Activated naive CD8-positive, alpha-beta T cell treated with anti-CD3 and anti-CD28 coated beads, Interleukin-2, amount 50 U/mL, for 24 hours (primary cell): ENCODE results near the gene KMT2B.

ENCODE experiments used
- ATAC-seq: fragments of 150-1000 bp; cut with Tn5 transposase; one replicate; pipeline ENCODE4 v1.10.0; 2021
- DNase-seq: peaks from one replicate; pipeline ENCODE4 v3.0.0; 2021
- H3K27ac Mint-ChIP-seq: one replicate; pipeline ENCODE4 v1.8.0; 2021; ENCODE audit warnings: mild to moderate bottlenecking, mixed read lengths
- H3K27me3 Mint-ChIP-seq: one replicate; pipeline ENCODE4 v1.8.0; 2021; ENCODE audit warnings: mixed read lengths
- H3K36me3 Mint-ChIP-seq: one replicate; pipeline ENCODE4 v1.8.0; 2021; ENCODE audit warnings: low read depth, mixed read lengths
- H3K4me1 Mint-ChIP-seq: one replicate; pipeline ENCODE4 v1.8.0; 2021; ENCODE audit warnings: mixed read lengths
- H3K4me3 Mint-ChIP-seq: one replicate; pipeline ENCODE4 v1.8.0; 2021; ENCODE audit warnings: mild to moderate bottlenecking, moderate library complexity, mixed read lengths
- H3K9me3 Mint-ChIP-seq: one replicate; pipeline ENCODE4 v1.8.0; 2021; ENCODE audit warnings: mixed read lengths

Gene KMT2B

DNA sequence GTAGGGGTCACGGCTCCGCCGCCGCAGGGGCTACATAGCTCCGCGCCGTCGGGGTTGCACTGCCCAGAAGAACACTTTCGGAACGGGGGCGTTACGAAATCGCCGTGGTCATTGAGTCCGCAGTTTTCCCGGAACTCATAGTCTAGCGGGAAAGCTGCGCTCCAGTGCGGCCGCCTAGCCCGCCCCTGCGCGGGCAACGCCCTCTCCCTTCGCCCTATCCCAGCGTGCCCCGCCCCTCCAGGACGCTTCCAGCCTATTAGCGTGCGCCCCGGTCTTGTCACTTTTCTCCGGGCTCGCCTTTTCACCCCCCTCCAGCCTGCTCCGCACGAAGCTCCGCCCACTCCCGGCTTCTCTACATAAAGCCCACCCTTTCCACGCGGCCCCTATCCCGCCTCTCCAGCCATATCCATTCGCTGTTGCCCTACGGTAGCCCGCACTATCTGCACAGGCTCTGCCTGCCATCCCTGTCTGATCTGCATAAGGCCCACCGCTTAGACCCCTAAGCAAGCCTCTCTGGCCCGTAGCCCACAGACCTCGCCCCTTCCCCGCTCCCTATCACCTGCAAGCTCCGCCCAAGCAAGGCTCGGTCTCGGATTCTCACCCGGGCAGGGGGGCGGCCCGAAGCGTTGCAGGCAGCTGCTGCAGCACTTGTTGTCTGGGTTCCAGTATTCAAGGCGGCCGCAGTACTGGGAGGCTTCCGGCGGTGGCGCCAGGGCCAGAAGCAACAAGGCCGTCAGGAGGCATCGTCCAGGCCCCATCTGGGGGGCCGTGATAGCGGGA, 22.8 kb downstream of the KMT2B start:
- H3K36me3 Mint-ChIP-seq: peaks cover 37% of the 10 kb centered on the region
- no peaks in the 10 kb centered on the region for H3K9me3 Mint-ChIP-seq
- H3K4me3 Mint-ChIP-seq: peak overlapping the region; percentile 97
- peak overlapping the region; percentile 92 for H3K27ac Mint-ChIP-seq
- H3K4me1 Mint-ChIP-seq: peaks cover 53% of the 10 kb centered on the region
- ATAC-seq (peak; percentile 70), DNase-seq (peak; percentile 97)
- no peaks in the 10 kb centered on the region for H3K27me3 Mint-ChIP-seq

- peak overlapping the region; percentile 97 for H3K4me3 Mint-ChIP-seq
- H3K9me3 Mint-ChIP-seq: no peaks in the 10 kb centered on the region
- no peaks in the 10 kb centered on the region for H3K27me3 Mint-ChIP-seq
- peaks cover 36% of the 10 kb centered on the region for H3K36me3 Mint-ChIP-seq
- peak overlapping the region; percentile 92 for H3K27ac Mint-ChIP-seq
- DNase-seq: no peak
- ATAC-seq: no peak
- peaks cover 59% of the 10 kb centered on the region for H3K4me1 Mint-ChIP-seq
Observed at GRCh38 chr19:35741203-35741515, 23.4 kb downstream of the KMT2B start.

DNA sequence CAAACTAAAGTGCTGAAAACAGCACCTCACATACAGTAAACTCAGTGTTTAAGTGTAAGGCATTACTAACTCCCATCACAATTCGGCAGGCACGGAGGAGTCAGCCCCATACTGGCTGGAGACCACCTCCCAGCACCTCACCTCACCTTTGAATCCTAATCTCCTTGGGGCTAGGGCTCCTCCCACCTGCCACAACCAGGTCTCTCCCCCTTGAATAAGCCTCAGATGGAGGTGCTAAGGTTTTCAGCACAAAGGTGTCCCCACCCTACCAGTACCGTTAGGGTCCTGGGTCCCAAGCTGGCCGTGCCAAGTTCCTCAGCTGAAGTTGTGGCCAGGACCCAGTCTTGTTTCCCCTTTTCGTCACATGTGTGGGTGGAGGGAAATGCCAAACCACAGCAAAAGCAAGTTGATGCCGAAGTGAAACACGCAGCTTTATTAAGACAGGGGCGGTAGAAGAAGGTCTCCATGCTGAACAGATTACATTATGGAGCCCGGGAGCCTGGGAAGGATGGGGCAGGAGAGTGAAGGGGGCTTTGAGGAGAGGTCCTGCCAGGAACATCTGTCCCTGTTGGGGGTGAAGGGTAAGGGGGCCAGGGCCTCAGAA, 24.4 kb downstream of the KMT2B start, which contains the start of gene IGFLR1:
IGFLR1 (minus strand) TSS at position 332 of the 604 bp plus-strand sequence. CDS start 1,272 bp downstream, outside the sequence.
- Mint-ChIP-seq H3K27me3 (no peaks in the 10 kb centered on the region), H3K9me3 (no peaks in the 10 kb centered on the region), H3K4me3 (peak within 1 kb of the TSS; percentile 97), H3K27ac (peak within 1 kb of the TSS; percentile 99), H3K4me1 (peaks cover 58% of the 10 kb centered on the region), H3K36me3 (peaks cover 31% of the 10 kb centered on the region)
- ATAC-seq: peak; percentile 6
- peak; percentile 86 for DNase-seq

DNA sequence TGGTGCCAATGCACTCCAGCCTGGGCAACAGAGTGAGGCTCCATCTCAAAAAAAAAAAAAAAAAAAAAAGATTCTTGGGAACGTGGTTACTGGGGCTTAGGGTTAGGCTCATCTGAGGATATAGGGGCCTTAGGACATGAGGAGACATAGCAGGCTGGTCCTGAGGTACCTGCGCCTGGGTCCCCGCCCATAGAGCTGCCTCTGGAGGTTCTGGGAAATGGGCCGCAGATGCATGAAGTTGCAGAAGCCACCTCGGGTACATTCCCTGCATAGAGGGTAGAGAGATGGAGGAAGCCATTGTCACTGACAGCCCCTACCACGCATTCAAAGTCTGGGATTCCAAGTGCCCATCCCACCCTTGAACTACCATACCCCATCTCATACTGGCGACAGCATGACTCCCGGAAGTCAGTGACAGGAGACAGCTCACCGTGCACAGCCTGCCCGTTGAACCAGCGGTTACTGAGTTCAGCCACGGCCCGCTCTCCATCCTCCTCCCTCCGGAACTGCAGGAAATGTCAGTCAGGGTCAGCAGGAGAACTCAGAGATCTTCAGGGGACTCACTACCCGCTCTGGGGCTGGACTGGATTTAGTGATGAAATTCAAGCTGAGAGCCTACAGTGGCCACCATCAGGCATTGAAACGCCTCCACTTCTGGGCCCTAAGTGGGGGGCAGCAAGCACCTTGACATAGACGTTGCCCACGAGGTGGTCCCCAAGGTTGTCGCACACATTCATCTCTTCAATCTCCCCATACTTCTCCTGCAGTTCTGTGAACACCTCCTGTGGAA, 26.0 kb downstream of the KMT2B start:
- Mint-ChIP-seq H3K4me3 (peak overlapping the region; percentile 97), H3K27ac (peak overlapping the region; percentile 99), H3K36me3 (peaks cover 26% of the 10 kb centered on the region), H3K9me3 (no peaks in the 10 kb centered on the region), H3K4me1 (peaks cover 64% of the 10 kb centered on the region), H3K27me3 (no peaks in the 10 kb centered on the region)
- ATAC-seq (no peak), DNase-seq (no peak)

DNA sequence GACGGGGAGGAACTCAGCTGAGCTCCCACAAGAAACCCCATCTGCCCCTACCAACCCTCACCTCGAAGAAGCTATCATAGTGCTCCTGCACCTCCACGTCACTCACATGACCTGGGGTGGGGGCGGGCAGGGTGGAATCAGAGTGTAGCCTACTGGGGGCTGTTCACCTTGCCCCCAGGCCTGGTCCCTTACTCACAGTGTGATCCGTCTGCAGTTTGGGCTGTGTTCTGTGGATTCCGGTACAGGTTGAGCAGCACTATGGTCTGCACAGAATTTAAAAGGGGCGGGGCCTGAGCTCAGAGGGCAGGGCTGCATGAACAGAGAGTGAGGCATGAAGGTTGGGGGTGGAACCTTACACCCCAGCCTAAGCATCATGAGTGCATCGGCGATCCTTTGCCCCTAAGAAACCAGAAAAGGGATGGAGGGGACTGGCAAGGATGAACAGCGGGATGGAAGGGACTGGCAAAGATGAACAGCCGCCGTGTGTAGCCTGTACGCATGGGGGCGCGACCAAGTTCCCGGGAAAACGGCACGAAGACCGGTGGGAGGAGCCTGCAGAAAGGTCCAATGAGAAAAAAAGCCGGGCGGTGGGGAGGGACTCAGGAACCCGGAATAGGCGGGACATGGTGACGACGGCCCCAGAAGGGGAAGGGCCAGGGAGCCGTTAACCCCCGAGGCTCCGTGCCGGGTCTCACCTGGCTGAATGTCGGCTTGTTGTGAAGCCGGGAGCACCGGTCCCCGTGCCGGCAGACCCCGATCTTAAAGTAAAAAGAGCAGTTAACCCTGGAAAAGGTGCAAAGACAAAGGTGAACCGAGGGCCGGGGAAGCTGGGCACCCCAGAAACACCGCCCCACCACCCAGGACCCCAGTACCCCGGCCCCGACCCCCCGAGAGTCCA, 26.9 kb downstream of the KMT2B start:
- ATAC-seq (peak; percentile 42), DNase-seq (peak; percentile 94)
- peaks cover 66% of the 10 kb centered on the region for H3K4me1 Mint-ChIP-seq
- peak overlapping the region; percentile 97 for H3K4me3 Mint-ChIP-seq
- no peaks in the 10 kb centered on the region for H3K27me3 Mint-ChIP-seq
- no peaks in the 10 kb centered on the region for H3K9me3 Mint-ChIP-seq
- peaks cover 24% of the 10 kb centered on the region for H3K36me3 Mint-ChIP-seq
- peak overlapping the region; percentile 99 for H3K27ac Mint-ChIP-seq

- peaks cover 63% of the 10 kb centered on the region for H3K4me1 Mint-ChIP-seq
- H3K4me3 Mint-ChIP-seq: peak within 1 kb of the TSS; percentile 97
- DNase-seq (peak; percentile 94), ATAC-seq (peak; percentile 58)
- no peaks in the 10 kb centered on the region for H3K9me3 Mint-ChIP-seq
- no peaks in the 10 kb centered on the region for H3K27me3 Mint-ChIP-seq
- peak within 1 kb of the TSS; percentile 99 for H3K27ac Mint-ChIP-seq
- H3K36me3 Mint-ChIP-seq: peaks cover 24% of the 10 kb centered on the region
Observed at GRCh38 chr19:35745328-35746086, 27.7 kb downstream of the KMT2B start, which contains the start of the genes PSENEN and U2AF1L4. PSENEN (plus strand) TSS chr19:35745651; CDS start chr19:35745931, 280 bp downstream. U2AF1L4 (minus strand) TSS chr19:35745418; CDS start chr19:35745391, 27 bp downstream.

DNA sequence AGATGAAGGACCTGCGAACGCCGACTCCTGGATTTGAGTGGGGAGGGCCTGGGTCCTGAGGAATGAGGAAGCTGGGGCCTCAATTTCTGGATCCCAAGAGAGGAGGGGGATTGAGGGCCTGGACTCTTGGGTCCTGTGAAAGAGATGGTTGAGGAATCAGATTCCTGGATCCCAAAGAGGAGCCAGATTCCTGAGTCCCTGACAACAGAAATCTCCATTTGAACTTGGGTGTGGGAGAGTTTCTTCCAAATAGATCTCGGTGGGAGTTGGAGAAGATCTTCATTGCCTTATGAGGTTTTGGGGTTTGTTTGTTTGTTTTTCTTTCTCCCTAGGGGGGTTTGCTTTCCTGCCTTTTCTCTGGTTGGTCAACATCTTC, 28.3 kb downstream of the KMT2B start:
- Mint-ChIP-seq H3K4me1 (peaks cover 60% of the 10 kb centered on the region), H3K36me3 (peaks cover 20% of the 10 kb centered on the region)

GRCh38 chr19:35746531-35746930, 28.7 kb downstream of the KMT2B start:
- Mint-ChIP-seq H3K4me3 (peak overlapping the region; percentile 97), H3K27me3 (no peaks in the 10 kb centered on the region), H3K36me3 (peaks cover 20% of the 10 kb centered on the region), H3K27ac (peak overlapping the region; percentile 99), H3K9me3 (no peaks in the 10 kb centered on the region), H3K4me1 (peaks cover 60% of the 10 kb centered on the region)
- no peak for DNase-seq
- no peak for ATAC-seq

More for the DNA sequence above, 28.3 kb downstream of the KMT2B start:
- DNase-seq (no peak), ATAC-seq (no peak)
- peak overlapping the region; percentile 97 for H3K4me3 Mint-ChIP-seq
- no peaks in the 10 kb centered on the region for H3K27me3 Mint-ChIP-seq
- peak overlapping the region; percentile 99 for H3K27ac Mint-ChIP-seq
- no peaks in the 10 kb centered on the region for H3K9me3 Mint-ChIP-seq

GRCh38 chr19:35748106-35749020, 30.6 kb downstream of the KMT2B start, which contains the start of gene LIN37:
LIN37 (plus strand) TSS chr19:35748576; CDS start chr19:35748725, 149 bp downstream.
- H3K9me3 Mint-ChIP-seq: no peaks in the 10 kb centered on the region
- ATAC-seq (peak; percentile 79), DNase-seq (peak; percentile 97)
- H3K4me1 Mint-ChIP-seq: peaks cover 47% of the 10 kb centered on the region
- H3K27ac Mint-ChIP-seq: peak within 1 kb of the TSS; percentile 90
- peak within 1 kb of the TSS; percentile 97 for H3K4me3 Mint-ChIP-seq
- peaks cover 11% of the 10 kb centered on the region for H3K36me3 Mint-ChIP-seq
- no peaks in the 10 kb centered on the region for H3K27me3 Mint-ChIP-seq

- H3K9me3 Mint-ChIP-seq: no peaks in the 10 kb centered on the region
- ATAC-seq (no peak), DNase-seq (no peak)
- H3K36me3 Mint-ChIP-seq: peaks cover 8% of the 10 kb centered on the region
- H3K27ac Mint-ChIP-seq: no peak overlapping the region
- H3K4me3 Mint-ChIP-seq: peak overlapping the region; percentile 11
- peaks cover 39% of the 10 kb centered on the region for H3K4me1 Mint-ChIP-seq
- H3K27me3 Mint-ChIP-seq: peaks cover 2% of the 10 kb centered on the region
Observed at GRCh38 chr19:35750167-35750566, 32.4 kb downstream of the KMT2B start.

DNA sequence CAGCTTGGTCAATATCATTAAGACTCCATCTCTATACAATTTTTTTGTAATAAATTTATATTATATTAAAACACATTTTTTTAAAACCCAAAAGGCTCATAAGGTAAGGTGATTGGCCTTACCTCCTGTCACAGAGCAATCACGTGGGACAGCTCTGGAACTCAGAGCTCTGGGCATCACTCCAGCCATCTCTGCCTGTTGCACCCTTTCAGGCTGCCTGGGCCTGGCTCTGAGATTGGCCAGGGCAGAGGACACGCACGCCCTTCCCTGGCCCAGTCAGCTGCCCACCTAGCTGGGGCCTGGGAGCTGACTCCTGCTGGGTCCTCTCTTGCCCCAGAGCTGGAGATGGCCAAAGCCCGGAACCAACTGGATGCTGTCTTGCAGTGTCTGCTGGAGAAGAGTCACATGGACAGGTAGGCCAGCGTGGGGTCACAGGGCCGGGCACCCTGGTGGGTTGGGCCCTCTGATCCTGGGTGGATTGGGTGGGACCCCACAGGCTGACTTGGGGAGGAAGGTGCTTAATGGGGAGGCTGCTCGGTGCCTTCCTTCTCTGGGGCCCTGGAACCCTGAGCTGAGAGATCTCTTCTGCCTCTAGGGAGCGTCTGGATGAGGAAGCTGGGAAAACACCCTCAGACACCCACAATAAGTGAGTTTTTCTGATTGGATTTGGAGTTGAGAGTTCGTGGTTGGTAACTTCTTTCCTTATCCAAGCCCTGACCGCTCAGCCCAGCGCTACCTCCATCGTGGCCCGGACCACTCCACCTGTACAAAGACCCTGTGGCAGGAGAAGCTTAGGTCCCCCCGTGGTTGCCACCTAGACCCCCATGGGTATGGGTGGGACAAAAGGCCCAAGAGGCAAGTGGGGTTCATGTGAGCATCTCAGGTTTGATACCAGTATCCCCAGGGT, 34.3 kb downstream of the KMT2B start:
- Mint-ChIP-seq H3K9me3 (no peaks in the 10 kb centered on the region), H3K36me3 (peaks cover 9% of the 10 kb centered on the region), H3K27me3 (peaks cover 8% of the 10 kb centered on the region), H3K4me1 (peaks cover 31% of the 10 kb centered on the region), H3K27ac (no peak overlapping the region), H3K4me3 (no peak overlapping the region)
- ATAC-seq (no peak), DNase-seq (no peak)
